Activated naive CD4-positive, alpha-beta T cell treated with anti-CD3 and anti-CD28 coated beads, Interleukin-2, amount 50 U/mL, for 16 hours (primary cell): Measurements from ENCODE around the gene C1orf210.

Source experiments
- DNase-seq: peaks from one replicate; pipeline ENCODE4 v3.0.0-alpha.2; 2020

C1orf210 gene

GRCh38 chr1:43272576-43273571 lies 12.5 kb downstream of the C1orf210 start:
- DNase-seq: no peak

GRCh38 chr1:43272161-43272560 lies 13.2 kb downstream of the C1orf210 start:
- DNase-seq: no peak

- DNase-seq: no peak
Measured at GRCh38 chr1:43271186-43272118, 13.9 kb downstream of the C1orf210 start.

GRCh38 chr1:43270421-43271095 lies 14.8 kb downstream of the C1orf210 start:
- peak; percentile 21 for DNase-seq

GRCh38 chr1:43269627-43270375 lies 15.6 kb downstream of the C1orf210 start, which contains the start of gene TMEM125:
Gene TMEM125, plus strand, starts transcription at chr1:43269983. Its CDS starts 2,740 bp downstream, at chr1:43272723.
- no peak for DNase-seq

GRCh38 chr1:43267818-43268425 lies 17.5 kb downstream of the C1orf210 start:
- no peak for DNase-seq

- no peak for DNase-seq
Measured at GRCh38 chr1:43267291-43267805, 18.0 kb downstream of the C1orf210 start.

GRCh38 chr1:43266881-43267280 lies 18.5 kb downstream of the C1orf210 start:
- DNase-seq: no peak

GRCh38 chr1:43265431-43265830 lies 19.9 kb downstream of the C1orf210 start:
- DNase-seq: no peak

GRCh38 chr1:43258370-43258769 lies 27.0 kb downstream of the C1orf210 start:
- DNase-seq: no peak

GRCh38 chr1:43256675-43257570 lies 28.5 kb downstream of the C1orf210 start:
- no peak for DNase-seq

- no peak for DNase-seq
Measured at GRCh38 chr1:43255438-43256210, 29.8 kb downstream of the C1orf210 start.

GRCh38 chr1:43253876-43254275 lies 31.5 kb downstream of the C1orf210 start:
- no peak for DNase-seq

- no peak for DNase-seq
Measured at GRCh38 chr1:43253173-43253572, 32.2 kb downstream of the C1orf210 start.

- DNase-seq: no peak
Measured at GRCh38 chr1:43252225-43252624, 33.2 kb downstream of the C1orf210 start.

- DNase-seq: no peak
Measured at GRCh38 chr1:43251024-43251423, 34.4 kb downstream of the C1orf210 start.

GRCh38 chr1:43250351-43250761 lies 35.0 kb downstream of the C1orf210 start:
- DNase-seq: no peak

GRCh38 chr1:43247256-43247921 lies 38.0 kb downstream of the C1orf210 start:
- DNase-seq: no peak
